Duodenal mucosa (tissue), 2 donors: Measurements from ENCODE around the gene BTG4.

Experiments used
- H3K27ac ChIP-seq: one replicate; pipeline ENCODE4 v1.7.0; 2013; ENCODE audit warnings: low read depth, low read length
- H3K27me3 ChIP-seq, 2 donors: one replicate each; pipeline ENCODE4 v1.7.0; 2013; ENCODE audit warnings: low read length in 2 of 2, control low read depth in 1 of 2; ENCODE audit not compliant: insufficient read depth in 2 of 2, control insufficient read depth in 1 of 2
- H3K36me3 ChIP-seq, 2 donors: one replicate each; pipeline ENCODE4 v1.7.0; 2013; ENCODE audit warnings: low read length in 2 of 2, control low read depth in 1 of 2; ENCODE audit not compliant: insufficient read depth in 2 of 2, control insufficient read depth in 1 of 2
- H3K4me1 ChIP-seq, 2 donors: one replicate each; pipeline ENCODE4 v1.7.0; 2013; ENCODE audit warnings: low read length in 2 of 2, control low read depth in 1 of 2; ENCODE audit not compliant: insufficient read depth in 2 of 2, control insufficient read depth in 1 of 2
- H3K4me3 ChIP-seq, 2 donors: one replicate each; pipeline ENCODE4 v1.7.0; 2013; ENCODE audit warnings: low read length in 2 of 2, low read depth in 1 of 2
- H3K9ac ChIP-seq, 2 donors: one replicate each; pipeline ENCODE4 v1.7.0; 2013; ENCODE audit warnings: low read length in 2 of 2, low read depth in 1 of 2
- H3K9me3 ChIP-seq, 2 donors: one replicate each; pipeline ENCODE4 v1.7.0; 2013; ENCODE audit warnings: low read length in 2 of 2, control low read depth in 1 of 2; ENCODE audit not compliant: control insufficient read depth in 1 of 2

The BTG4 gene

GRCh38 chr11:111524056-111524455, 11.9 kb upstream of the BTG4 start:
- no peaks in the 10 kb centered on the region for H3K9me3 ChIP-seq
- no peak overlapping the region for H3K9ac ChIP-seq
- H3K4me1 ChIP-seq = no peaks in the 10 kb centered on the region
- H3K4me3 ChIP-seq = no peak overlapping the region
- H3K36me3 ChIP-seq = no peaks in the 10 kb centered on the region
- no peak overlapping the region for H3K27ac ChIP-seq
- peaks cover 0 to 4% of the 10 kb centered on the region in 2 donors for H3K27me3 ChIP-seq

- H3K4me1 ChIP-seq = no peaks in the 10 kb centered on the region
- H3K4me3 ChIP-seq = no peak overlapping the region
- no peak overlapping the region for H3K27ac ChIP-seq
- no peaks in the 10 kb centered on the region for H3K36me3 ChIP-seq
- no peaks in the 10 kb centered on the region for H3K9me3 ChIP-seq
- H3K27me3 ChIP-seq = peaks cover 0 to 4% of the 10 kb centered on the region in 2 donors
- H3K9ac ChIP-seq = no peak overlapping the region
Measured at GRCh38 chr11:111523343-111523742, 11.2 kb upstream of the BTG4 start.

- Histone ChIP-seq H3K4me1 (no peaks in the 10 kb centered on the region), H3K36me3 (no peaks in the 10 kb centered on the region), H3K9me3 (no peaks in the 10 kb centered on the region), H3K4me3 (no peak overlapping the region), H3K9ac (no peak overlapping the region), H3K27ac (no peak overlapping the region), H3K27me3 (peaks cover 0 to 4% of the 10 kb centered on the region in 2 donors)
Measured at GRCh38 chr11:111522426-111522825, 10.2 kb upstream of the BTG4 start.

GRCh38 chr11:111521135-111521534, 8.9 kb upstream of the BTG4 start:
- no peaks in the 10 kb centered on the region for H3K4me1 ChIP-seq
- no peaks in the 10 kb centered on the region for H3K9me3 ChIP-seq
- H3K27me3 ChIP-seq = peaks cover 0 to 4% of the 10 kb centered on the region in 2 donors
- no peak overlapping the region for H3K4me3 ChIP-seq
- no peak overlapping the region for H3K27ac ChIP-seq
- H3K9ac ChIP-seq = no peak overlapping the region
- H3K36me3 ChIP-seq = no peaks in the 10 kb centered on the region

GRCh38 chr11:111520560-111520959, 8.4 kb upstream of the BTG4 start:
- no peak overlapping the region for H3K27ac ChIP-seq
- H3K9ac ChIP-seq = no peak overlapping the region
- no peaks in the 10 kb centered on the region for H3K4me1 ChIP-seq
- no peak overlapping the region for H3K4me3 ChIP-seq
- H3K27me3 ChIP-seq = peaks cover 0 to 4% of the 10 kb centered on the region in 2 donors
- H3K9me3 ChIP-seq = no peaks in the 10 kb centered on the region
- H3K36me3 ChIP-seq = no peaks in the 10 kb centered on the region

- no peak overlapping the region for H3K9ac ChIP-seq
- H3K27me3 ChIP-seq = peaks cover 4 to 12% of the 10 kb centered on the region in 2 donors
- H3K27ac ChIP-seq = no peak overlapping the region
- no peaks in the 10 kb centered on the region for H3K9me3 ChIP-seq
- H3K4me1 ChIP-seq = no peaks in the 10 kb centered on the region
- H3K4me3 ChIP-seq = no peak overlapping the region
- H3K36me3 ChIP-seq = no peaks in the 10 kb centered on the region
Measured at GRCh38 chr11:111518668-111519067, 6.5 kb upstream of the BTG4 start.

GRCh38 chr11:111515591-111515990, 3.4 kb upstream of the BTG4 start:
- Histone ChIP-seq H3K4me3 (no peak overlapping the region), H3K27me3 (peaks cover 23 to 27% of the 10 kb centered on the region in 2 donors), H3K4me1 (no peaks in the 10 kb centered on the region), H3K9ac (no peak overlapping the region), H3K9me3 (no peaks in the 10 kb centered on the region), H3K36me3 (no peaks in the 10 kb centered on the region), H3K27ac (no peak overlapping the region)

GRCh38 chr11:111514216-111515031, 2.2 kb upstream of the BTG4 start, which contains the start of gene HOATZ:
Gene HOATZ (plus strand): TSS chr11:111514778. CDS start chr11:111514785, 7 bp downstream.
- Histone ChIP-seq H3K36me3 (no peaks in the 10 kb centered on the region), H3K27ac (no peak within 1 kb of the TSS), H3K9ac (no peak within 1 kb of the TSS), H3K4me1 (no peaks in the 10 kb centered on the region), H3K9me3 (no peaks in the 10 kb centered on the region), H3K27me3 (peaks cover 26 to 27% of the 10 kb centered on the region in 2 donors), H3K4me3 (no peak within 1 kb of the TSS)

GRCh38 chr11:111513240-111513605, 1.0 kb upstream of the BTG4 start:
- Histone ChIP-seq H3K9ac (no peak overlapping the region), H3K27ac (no peak overlapping the region), H3K9me3 (no peaks in the 10 kb centered on the region), H3K36me3 (no peaks in the 10 kb centered on the region), H3K27me3 (peaks cover 26 to 27% of the 10 kb centered on the region in 2 donors), H3K4me1 (no peaks in the 10 kb centered on the region), H3K4me3 (no peak overlapping the region)

GRCh38 chr11:111510311-111510710, 1.9 kb downstream of the BTG4 start:
- no peaks in the 10 kb centered on the region for H3K36me3 ChIP-seq
- peaks cover 26 to 27% of the 10 kb centered on the region in 2 donors for H3K27me3 ChIP-seq
- H3K9ac ChIP-seq = no peak overlapping the region
- no peaks in the 10 kb centered on the region for H3K9me3 ChIP-seq
- H3K27ac ChIP-seq = no peak overlapping the region
- H3K4me1 ChIP-seq = no peaks in the 10 kb centered on the region
- H3K4me3 ChIP-seq = no peak overlapping the region
